Adrenal gland (tissue), 5 donors: ENCODE measurements around the gene P4HA2.

Experiments used
- CTCF ChIP-seq, 6 experiments: fragments of 450-650 bp in 4 of 6; fragments of 200-600 bp in 2 of 6; sonication (generic) in 1 of 6; IDR thresholded peaks; 1 replicate in 5 of 6; 2 replicates in 1 of 6; pipeline versions ENCODE4 v1.5.1 to v1.8.0; 2016 to 2021; ENCODE audit warnings: antibody characterized with exemption in 6 of 6, mild to moderate bottlenecking in 2 of 6, moderate library complexity in 1 of 6
- POLR2A ChIP-seq, 2 donors: fragments of 450-650 bp; IDR thresholded peaks; one replicate each; pipeline ENCODE4 v1.6.1; 2017; ENCODE audit warnings: antibody characterized with exemption in 2 of 2, mild to moderate bottlenecking in 2 of 2, moderate library complexity in 1 of 2
- donor health status: DM: no; HTN: no; CAD: no.

GRCh38 chr5:132211787-132212186, 15.9 kb downstream of the P4HA2 start:
- TF ChIP-seq POLR2A (IDR thresholded peaks at IDR 0.05) (no peak), CTCF (IDR thresholded peaks at IDR 0.05) (no peak)
